Measurements from ENCODE around the gene SH3TC2.
"Not testable (repeated sequence)": the region's sequence is repeated elsewhere in the genome, so short reads cannot be mapped to it uniquely, and the experiment has no call there.

The SH3TC2 gene

DNA sequence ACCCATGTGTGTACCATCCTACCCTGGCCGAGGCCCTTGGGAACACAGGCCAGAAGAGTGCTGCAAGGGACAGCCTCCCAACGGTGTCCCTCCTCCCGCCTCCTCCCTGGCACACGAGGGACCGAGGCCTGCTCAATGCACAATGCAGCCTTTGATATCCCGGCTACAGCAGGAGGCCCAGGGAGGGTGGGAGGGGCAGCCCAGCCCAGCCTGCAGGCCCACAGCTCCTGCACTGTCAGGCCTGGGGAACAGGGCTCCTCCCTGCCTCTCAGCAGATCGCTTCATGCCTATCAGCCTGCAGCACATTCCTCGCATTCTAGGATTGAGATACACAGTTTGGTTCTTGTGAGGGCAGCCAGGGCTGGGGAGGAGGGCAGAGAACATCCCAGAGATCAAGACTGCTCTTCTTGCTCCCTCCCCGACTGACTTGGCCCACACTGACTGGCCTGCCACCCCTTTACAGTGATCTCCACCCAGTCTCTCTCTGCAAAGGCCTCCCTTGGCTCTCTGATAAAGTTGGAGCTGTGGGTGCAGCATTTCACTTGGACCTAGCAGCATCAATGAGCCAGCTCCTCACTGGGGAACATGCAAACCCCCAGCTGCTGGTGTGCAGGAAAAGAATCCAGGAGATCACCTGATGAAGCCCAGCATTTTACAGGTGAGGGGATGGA is at the start of gene SH3TC2:
TSS of gene SH3TC2 (minus strand) at position 46 of the 671 bp plus-strand sequence. CDS start at position 6, 40 bp downstream.
- DNase-seq (ENCODE audit: low read depth), result no peak

DNA sequence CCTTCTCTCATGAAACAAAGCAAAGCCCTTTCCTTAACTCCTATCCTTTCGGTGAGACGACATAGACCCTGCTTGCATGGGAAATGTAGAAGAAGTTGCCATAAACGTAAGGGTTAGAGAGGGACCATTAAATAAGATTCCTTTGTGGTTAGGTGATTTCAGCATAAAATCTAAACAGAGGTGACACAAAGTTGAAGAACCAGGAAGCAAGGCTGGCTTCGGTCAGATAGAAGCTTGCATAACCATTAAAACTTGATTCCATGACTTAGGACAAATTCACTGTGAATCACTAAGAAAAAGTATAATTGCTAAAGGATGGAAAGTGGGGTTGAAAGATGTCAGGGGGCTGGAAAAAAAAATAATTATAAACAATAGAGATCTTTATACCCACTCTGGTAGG is 47.5 kb upstream of the SH3TC2 start:
- DNase-seq (ENCODE audit: low read depth), result no peak

DNA sequence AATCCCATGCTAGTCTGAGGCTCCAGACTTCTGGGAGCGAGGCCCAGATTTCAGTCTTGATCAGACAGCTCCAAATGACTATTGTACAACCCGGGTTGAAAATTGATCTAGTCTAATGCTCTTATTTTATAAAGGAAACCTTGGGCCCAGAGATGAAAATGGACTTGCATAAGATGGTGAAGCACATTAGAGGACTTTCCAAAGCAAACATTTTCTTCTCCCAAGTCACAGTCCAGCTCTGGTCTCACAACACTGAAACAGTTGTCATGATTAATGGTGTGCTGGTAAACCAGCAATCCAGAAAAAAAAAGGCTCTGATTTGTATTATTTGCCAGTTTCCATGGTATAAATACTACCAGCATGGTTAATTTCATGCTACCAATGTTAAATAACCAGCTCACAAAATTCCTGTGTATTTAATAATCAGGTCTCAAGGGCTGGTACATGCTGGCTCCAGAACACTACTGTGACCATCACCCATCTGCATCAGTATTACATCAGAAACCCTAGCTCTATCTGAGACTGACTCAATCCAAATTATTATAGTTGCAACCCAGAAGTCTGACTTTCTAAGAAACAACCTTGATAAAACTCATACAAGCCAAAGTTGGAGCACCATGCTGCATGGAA is 45.9 kb upstream of the SH3TC2 start:
- no peak for DNase-seq (ENCODE audit: low read depth)

DNA sequence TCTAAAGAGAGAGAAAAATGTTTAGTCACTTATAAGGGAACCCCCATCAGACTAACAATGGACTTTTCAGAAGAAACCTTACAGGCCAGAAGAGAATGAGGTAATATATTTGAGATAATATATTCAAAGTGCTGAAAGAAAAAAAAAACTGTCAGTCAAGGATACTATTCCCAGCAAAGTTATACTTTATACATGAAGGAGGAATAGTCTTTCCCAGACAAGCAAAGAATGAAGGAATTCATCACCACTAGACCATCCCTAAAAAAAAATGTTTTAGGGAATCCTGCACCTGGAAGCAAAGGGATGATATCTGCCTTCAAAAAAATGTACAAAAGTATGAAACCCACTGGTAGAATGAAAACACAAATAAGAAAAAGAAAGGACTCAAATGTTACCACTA is 37.5 kb upstream of the SH3TC2 start:
- DNase-seq (ENCODE audit: low read depth), result no peak

DNA sequence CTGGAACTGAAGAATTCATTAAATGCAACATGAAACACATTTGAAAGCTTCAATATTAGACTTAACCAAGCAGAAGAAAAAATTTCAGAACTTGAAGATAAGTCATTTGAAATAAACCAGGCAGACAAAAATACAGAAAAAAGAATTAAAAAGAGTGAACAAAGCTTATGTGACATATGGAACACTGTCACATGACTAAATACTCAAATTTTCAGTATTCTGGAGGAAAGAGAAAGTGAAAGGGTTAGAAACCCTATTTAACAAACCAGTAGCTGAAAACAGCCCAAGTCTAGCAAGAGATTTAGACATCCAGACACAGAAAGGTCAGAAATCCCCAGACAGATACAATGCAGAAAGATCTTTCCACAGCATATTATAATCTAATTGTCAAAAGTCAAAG is 37.1 kb upstream of the SH3TC2 start:
- DNase-seq (ENCODE audit: low read depth), result no peak

DNA sequence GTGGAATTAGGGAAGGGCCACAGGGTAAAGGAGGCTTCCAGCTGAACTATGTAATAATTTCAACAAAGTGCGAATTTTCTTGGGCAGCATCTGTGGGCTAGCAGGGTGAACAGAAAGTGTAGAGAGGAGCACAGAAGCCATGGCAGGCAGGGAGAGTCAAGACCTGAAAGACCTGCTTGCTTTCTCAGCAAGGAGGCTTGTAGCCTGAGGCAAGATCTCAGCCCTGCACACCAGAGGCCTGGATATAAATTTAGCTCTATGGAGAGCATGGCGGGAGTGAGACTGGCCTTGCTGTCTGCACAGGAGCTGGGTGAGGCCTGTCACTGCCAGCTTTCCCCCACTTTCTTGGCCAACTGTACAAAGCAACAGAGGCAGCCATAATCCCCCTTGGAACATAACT is 32.1 kb upstream of the SH3TC2 start:
- no peak for DNase-seq (ENCODE audit: low read depth)

DNA sequence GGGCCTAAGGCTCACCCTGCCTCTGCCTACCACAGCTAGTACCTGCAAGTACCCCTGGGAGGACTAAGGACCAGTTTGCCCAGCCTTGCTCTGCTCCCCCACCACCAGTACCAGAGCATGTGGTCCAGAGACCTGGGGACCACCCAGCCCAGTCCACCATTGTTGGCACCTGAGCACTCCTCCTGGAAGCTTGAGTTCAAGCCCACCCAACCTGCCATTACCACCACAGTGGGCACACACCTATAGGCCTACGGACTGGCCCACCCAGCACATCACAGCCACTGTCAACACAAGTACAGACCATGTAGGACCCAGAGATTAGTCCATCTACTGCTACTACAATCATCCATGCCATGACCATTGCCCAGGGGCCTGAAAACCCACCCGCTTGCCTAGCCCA is 30.8 kb upstream of the SH3TC2 start:
- no peak for DNase-seq (ENCODE audit: low read depth)

DNA sequence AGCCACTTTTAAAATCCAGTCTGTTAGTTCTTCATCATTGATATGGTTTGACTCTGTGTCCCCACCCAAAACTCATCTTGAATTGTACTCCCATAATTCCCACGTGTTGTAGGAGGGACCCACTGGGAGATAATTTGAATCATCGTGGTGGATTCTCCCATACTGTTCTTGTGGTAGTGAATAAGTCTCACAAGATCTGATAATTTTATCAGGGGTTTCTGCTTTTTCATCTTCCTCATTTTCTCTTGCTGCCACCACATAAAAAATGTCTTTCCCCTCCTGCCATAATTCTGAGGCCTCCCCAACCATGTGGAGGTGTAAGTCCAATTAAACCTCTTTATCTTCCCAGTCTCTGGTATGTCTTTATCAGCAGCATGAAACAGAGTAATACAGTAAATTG is 26.9 kb upstream of the SH3TC2 start:
- no peak for DNase-seq (ENCODE audit: low read depth)

DNA sequence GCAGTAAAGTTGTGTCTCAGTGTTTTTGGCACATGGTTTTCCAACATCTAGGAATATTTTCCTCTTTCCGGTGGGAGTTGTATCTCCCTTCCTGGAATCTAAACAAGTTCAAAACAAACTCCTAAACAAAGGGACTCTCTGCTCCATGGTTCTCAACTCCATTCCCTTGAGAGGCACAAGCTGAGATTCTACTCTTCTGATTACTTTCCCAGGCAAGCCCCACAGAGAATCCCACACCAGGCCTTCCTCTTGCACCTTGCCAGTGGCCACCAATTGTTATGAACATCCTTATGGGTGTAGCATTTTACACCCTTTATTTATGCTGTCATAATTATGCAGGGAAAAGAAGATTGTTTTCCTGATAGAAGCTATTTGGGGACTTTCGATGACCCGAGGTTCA is 25.8 kb upstream of the SH3TC2 start:
- no peak for DNase-seq (ENCODE audit: low read depth)

DNA sequence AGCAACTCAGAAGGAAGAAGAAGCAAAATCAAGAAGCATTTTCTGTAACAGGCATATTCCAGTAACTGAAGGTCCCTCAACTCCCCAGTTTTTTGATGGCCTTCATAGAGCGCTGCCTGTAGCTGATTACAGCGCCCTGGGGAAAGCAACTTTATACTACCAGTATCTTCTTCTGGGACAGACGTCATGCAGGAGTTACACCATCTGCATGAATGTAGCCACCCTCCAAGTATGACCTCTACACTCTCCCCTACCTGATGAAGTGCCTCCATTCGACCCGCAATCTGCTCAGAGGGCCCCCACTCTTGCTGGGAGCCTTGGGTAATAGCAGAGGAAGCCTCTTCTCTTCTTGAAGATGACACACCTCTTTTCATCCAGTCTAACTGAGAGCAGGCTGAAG is 21.0 kb upstream of the SH3TC2 start:
- no peak for DNase-seq (ENCODE audit: low read depth)

DNA sequence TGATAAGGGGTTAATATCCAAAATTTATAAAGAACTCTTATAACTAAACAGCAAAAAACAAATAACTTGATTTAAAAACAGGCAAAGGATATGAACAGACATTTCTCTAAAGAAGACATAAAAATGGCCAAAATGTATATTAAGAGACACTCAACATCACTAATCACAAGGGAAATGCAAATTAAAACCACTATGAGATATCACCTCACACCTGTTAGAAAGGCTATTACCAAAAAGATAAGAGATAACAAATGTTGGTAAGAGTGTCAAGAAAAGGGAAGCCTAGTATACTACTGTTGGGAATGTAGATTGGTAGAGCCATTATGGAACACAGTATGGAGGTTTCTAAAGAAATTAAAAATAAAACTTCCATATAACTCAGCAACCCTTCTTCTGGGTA is 19.4 kb upstream of the SH3TC2 start:
- DNase-seq (ENCODE audit: low read depth), result no peak

DNA sequence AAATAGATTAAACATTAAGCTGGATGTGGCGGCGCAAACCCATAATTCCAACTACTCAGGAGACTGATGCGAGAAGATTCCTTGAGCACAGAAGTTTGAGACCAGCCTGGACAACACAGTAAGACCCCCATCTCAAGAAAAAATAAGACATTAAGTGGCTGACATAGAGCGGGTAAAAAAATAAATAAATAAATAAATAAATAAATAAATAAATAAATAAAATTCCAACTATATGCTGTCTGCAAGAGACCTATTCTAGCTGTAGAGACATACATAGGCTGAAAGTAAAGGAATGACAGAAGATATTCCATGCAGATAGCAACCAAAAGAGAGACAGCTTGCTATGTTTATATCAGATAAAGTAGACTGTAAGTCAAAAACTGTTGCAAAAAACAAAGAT is 17.4 kb upstream of the SH3TC2 start:
- DNase-seq (ENCODE audit: low read depth), result no peak

DNA sequence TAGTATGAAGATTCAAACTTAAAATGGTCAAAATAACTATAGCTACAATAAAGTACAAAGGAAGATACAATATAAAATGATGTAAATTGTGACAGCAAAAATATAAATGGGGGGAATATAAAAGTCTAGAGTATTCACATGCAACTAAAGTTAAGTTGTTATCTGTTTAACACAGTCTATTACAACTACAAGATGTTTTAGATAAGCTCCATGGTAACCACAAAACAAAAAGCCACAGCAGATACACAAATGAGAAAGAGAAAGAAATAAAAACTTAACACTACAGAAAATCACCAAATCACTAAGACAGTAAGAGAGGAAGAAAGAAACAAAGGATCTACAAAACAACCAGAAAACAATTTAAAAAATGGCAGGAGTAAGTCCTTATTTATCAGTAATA is 17.0 kb upstream of the SH3TC2 start:
- no peak for DNase-seq (ENCODE audit: low read depth)

DNA sequence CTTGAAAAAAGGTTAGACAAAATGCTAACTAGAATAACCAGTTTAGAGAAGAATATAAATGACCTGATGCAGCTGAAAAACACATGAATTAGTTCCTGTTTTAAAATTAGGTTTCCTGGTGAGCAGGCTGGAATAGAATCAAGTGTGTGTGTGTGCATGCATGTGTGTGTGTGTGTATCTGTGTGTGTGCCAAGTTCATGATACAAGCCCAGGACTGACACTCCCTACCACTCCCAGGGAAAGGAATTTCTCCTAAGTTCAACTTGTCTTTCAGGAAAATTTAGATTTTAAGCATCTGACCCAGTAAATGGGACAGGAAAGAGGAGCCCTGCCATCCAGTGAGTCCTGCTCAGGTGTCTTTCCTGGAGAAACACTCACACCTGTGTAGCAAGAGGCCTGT is 11.2 kb upstream of the SH3TC2 start:
- DNase-seq (ENCODE audit: low read depth), result not testable (repeated sequence)

DNA sequence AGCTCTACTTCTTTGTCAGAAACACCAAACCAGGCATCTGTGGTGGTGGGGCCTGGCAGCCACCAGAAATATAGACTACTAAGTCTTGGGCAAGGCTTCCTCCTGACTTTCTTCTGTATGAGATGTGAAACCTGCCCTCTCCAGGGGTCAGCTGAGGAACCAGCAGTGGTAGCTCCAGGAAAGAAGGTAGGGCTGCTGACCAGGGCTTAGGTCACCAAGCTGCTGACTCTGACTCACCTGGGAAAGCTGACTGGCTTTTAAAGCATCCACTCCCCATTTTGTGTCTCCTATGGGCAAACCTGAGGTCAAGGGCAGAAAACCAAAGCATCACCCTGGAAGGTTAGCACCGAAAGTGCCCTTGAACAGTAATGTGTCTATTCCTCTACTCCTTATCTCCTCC is 10.4 kb upstream of the SH3TC2 start:
- no peak for DNase-seq (ENCODE audit: low read depth)

DNA sequence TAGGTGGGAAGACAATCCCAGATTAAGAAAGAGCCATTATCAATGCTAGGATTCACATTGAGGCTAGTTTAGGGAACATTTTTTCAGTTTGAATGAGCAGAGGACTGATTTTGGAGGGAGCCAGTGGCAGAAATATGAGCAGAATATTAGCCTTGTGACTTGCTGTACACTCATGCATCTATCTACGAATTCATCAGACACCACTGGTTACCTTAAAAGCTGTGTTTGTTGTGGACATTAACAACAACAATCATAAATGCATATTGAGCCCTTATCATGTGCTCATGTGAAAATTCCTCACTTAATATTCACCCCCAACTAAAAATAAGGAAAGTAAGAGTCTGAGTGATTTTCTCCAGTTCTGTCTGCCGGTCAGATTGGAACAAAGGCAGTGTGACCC is 9.9 kb upstream of the SH3TC2 start:
- DNase-seq (ENCODE audit: low read depth), result no peak

DNA sequence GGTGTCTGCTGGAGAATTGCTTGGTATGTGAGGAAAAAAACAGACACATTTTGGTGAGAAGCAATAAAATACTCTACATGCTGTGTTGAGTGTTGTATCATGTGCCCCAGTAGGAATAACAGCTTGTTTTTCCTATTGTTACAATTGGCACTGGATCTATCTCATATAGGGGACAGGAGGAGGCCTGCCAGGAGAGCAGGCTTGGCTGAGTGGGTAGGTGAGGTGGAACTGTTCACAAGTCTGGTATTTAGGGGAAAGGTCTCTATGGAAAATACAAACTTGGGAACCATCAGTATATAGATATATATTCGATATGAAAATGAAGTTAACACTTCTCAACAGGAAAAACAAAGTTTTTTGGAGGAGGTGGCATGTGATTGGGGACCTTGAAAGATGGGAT is 9.5 kb upstream of the SH3TC2 start:
- no peak for DNase-seq (ENCODE audit: low read depth)

DNA sequence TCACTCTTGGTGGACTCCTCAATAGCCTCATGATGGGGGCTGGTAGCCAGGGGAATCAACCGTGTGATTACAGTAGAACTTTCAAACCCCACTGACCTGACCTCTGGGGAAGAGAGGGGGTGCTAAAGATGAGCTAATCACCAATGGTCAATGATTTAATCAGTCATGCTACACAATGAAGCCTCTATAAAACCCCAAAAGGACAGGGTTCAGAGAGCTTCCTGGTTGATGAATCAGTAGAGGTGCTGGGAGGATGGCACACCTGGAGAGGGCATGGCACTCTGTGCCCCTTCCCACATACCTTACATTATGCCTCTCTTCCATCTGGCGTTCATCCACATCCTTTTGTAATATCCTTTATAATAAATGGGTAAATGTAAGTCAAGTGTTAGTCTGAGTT is 8.9 kb upstream of the SH3TC2 start:
- DNase-seq (ENCODE audit: low read depth), result no peak

DNA sequence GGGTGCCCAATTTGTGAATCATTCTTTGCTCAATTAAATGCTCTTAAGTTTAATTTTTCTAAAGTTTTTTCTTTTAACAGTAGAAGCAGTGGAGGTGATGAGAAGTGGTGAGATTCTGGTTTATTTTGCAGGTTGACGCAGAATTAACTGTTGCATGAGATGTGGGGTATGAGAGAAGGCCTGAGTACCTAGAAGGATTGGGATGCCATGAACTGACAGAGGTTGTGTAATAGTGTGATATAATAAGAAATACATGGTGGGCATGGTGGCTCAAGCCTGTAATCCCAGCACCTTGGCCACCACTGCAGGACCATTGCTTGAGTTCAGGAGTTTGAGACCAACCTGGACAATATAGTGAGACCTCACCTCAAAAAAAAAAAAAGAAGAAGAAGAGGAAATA is 8.4 kb upstream of the SH3TC2 start:
- no peak for DNase-seq (ENCODE audit: low read depth)

DNA sequence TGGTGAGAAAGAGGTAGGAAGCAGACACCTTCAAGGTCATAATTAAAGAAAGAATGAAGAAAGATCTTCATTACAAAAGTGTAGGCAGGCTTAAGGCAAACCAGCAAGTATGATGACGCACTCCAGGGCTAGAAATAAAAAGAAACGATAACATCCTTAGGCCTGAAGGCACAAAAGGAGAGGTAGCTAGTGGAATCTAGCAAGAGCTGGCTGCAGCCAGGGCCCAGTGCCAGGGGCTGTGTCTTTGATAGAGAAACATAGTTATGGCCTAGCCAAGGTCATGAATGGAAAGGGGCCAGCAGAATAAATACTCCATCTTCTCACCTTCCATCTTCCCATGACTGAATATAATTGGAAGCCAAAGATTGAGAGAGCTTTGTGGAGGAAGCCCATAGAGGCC is 6.8 kb upstream of the SH3TC2 start:
- no peak for DNase-seq (ENCODE audit: low read depth)

DNA sequence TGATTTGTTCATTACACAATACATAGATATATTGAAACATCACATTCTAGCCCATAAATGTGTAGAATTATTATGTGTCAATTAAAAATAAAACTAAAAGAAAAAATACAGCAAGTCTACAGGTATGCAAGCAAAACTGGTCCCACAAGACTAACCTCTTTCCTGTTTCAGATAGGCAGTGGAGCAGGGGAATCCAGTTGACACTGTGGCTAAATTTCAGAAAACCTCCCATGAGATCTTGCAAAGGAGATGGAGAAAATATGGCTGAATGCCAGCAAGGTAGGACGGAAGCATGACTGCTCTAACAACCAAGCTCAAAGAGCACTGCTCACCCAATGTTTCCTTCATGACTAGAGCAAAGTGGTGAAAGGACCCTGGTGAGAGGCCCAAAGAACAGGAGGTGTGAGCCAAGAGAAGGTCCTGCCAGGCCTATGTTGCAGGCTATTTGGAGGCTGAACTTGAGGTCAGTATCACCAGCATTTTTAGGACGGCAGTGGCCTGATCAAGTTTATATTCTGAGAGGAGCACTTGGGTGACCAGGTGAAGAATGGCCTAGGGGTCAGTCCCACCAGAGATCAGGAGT is 1.1 kb upstream of the SH3TC2 start:
- no peak for DNase-seq (ENCODE audit: low read depth)

DNA sequence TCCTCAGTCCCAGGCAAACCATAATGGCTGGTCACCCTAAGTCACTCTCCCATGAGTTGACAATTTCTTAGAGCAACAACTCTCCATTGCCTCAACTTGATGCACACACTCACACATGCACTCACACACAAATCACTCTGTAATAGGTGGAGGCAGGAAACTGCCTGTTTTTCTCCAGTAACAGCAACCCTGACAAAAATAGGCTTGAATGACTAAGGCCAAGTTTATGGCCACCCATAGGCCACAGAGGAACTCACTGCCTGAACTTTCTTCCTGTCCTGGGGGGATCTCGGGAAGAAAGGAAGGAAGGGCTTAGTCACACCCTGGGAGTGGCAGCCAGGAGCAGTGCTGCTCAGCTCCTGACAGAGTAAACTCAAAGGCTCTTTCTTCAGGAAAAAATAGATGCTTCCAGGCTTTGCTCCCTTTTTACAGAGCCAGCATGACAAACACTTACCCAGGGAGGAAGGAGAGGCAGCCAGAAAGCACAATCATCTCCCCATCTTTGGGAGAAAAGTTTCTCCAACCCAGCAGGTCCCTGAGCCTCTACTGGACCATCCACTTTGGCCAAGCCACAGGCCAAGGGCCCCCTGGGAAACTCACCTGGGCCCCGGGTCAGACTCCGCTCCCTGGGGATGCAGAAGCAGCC is 368 bp downstream of the SH3TC2 start:
- DNase-seq (ENCODE audit: low read depth), result no peak

DNA sequence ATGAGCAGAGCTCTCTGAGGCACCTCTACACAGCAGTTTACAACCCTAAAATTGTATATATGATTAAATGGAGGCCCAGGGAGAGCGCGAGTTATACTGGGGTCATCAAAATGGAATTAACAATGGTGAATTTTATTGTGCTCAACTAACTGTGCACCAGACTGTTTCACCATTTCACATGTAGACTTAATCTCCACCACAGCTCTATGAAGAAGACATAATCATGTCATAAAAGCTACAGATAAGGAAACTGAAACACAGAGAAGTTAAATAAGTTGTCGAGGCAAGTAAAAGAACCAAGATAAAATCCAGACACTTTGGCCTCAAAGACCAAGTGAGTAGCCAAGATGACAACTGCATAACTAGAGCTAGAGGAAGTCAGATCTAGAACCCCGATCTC is 1.5 kb downstream of the SH3TC2 start:
- no peak for DNase-seq (ENCODE audit: low read depth)

All from stimulated activated CD8-positive, alpha-beta memory T cell treated with anti-CD3 and anti-CD28 coated beads, Interleukin-4, amount 100 ng/mL, for 24 hours (primary cell).